MM.1S (cell line): ENCODE data around the gene SLC30A1.

Experiments
- EZH2 ChIP-seq: fragments of 300-600 bp; sonication (generic); optimal IDR thresholded peaks from 2 replicates; pipeline ENCODE3; 2017; ENCODE audit warnings: low read depth, mild to moderate bottlenecking, antibody characterized with exemption, low read length, mixed read lengths
- TF ChIP-seq, protein P1 (sequence below): fragments of 300-600 bp; sonication (generic); IDR thresholded peaks from 2 replicates; pipeline ENCODE4 v1.5.1; 2016; ENCODE audit warnings: antibody characterized with exemption, low read length, mixed read lengths

DNA sequence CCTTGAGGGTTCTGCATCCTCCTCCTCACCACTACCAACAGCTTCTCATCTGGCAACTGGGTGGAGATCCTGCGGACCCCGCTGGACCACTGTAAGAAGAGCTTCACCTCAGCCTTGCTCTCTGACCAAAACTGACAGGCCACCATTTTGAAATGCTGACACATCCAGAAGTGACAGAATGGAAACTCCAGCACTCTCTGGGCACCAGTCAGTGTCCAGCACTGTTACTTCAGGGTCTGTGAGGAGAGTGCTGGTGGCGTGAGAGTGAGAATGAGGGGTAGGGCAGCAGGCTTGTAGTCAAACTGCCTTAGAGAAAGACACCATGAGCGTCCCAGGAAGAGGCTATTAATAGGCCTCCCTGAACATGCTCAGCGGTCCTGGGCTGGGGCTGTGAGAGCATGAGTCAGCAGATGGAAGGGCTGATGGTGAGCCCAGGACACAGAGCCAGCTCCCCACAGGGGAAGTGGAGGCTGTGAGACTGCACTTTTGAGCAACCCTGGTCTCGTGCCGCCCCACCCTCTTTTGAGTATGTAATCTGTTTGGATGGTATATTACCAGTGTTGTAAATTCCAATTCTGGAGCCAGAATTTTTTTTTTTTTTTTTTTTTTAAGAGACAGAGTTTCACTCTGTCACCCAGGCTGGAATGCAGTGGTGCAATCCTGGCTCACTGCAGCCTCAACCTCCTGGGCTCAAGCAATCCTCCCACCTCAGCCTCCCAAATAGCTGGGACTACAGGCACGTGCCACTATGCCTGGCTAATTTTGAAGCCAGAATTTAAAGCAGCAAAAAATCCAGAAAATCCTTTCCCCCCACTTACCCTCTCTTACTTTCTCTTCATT, 34.4 kb upstream of the SLC30A1 start:
- TF ChIP-seq, protein P1, sequence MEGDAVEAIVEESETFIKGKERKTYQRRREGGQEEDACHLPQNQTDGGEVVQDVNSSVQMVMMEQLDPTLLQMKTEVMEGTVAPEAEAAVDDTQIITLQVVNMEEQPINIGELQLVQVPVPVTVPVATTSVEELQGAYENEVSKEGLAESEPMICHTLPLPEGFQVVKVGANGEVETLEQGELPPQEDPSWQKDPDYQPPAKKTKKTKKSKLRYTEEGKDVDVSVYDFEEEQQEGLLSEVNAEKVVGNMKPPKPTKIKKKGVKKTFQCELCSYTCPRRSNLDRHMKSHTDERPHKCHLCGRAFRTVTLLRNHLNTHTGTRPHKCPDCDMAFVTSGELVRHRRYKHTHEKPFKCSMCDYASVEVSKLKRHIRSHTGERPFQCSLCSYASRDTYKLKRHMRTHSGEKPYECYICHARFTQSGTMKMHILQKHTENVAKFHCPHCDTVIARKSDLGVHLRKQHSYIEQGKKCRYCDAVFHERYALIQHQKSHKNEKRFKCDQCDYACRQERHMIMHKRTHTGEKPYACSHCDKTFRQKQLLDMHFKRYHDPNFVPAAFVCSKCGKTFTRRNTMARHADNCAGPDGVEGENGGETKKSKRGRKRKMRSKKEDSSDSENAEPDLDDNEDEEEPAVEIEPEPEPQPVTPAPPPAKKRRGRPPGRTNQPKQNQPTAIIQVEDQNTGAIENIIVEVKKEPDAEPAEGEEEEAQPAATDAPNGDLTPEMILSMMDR: no peak
- TF ChIP-seq EZH2: no peak
